C4-2B (cell line): ENCODE data around the gene PPP1R7.

ENCODE experiments used
- CTCF ChIP-seq: fragments of 450-650 bp; conservative IDR thresholded peaks from 2 replicates; pipeline ENCODE4 v1.5.1; 2017; ENCODE audit warnings: mild to moderate bottlenecking
- ZFX ChIP-seq: fragments of 450-650 bp; IDR thresholded peaks from 2 replicates; pipeline ENCODE4 v1.6.1; 2017

GRCh38 chr2:241135737-241136136 is 14.5 kb upstream of the PPP1R7 start:
- TF ChIP-seq CTCF, result no peak
- no peak for TF ChIP-seq ZFX
